ENCODE results near the gene QTRT2.
A peak's percentile ranks its signal among the peaks of the same experiment; 100 is the strongest.

Gene QTRT2

GRCh38 chr3:114092151-114093015, 35.8 kb downstream of the QTRT2 start:
- TF ChIP-seq POLR2A (IDR thresholded peaks at IDR 0.05; ENCODE audit: low read depth, low read length), result no peak
- FAIRE-seq, result no peak
- DNase-seq (ENCODE audit: insufficient read length, low spot score), result no peak

- DNase-seq (ENCODE audit: insufficient read length, low spot score) (no peak), FAIRE-seq (no peak)
- TF ChIP-seq POLR2A (IDR thresholded peaks at IDR 0.05; ENCODE audit: low read depth, low read length), result no peak
These were observed 36.5 kb downstream of the QTRT2 start for GRCh38 chr3:114093016-114093380.

- DNase-seq (ENCODE audit: insufficient read length, low spot score) (peak; percentile 63), FAIRE-seq (peak; percentile 97)
- TF ChIP-seq POLR2A (IDR thresholded peaks at IDR 0.05; ENCODE audit: low read depth, low read length), result no peak
These were observed 37.1 kb downstream of the QTRT2 start for GRCh38 chr3:114093596-114093995.

- no peak for TF ChIP-seq POLR2A (IDR thresholded peaks at IDR 0.05; ENCODE audit: low read depth, low read length)
- DNase-seq (ENCODE audit: insufficient read length, low spot score), result no peak
- no peak for FAIRE-seq
These were observed 39.3 kb downstream of the QTRT2 start for GRCh38 chr3:114095796-114096195.

GRCh38 chr3:114101101-114101500, 44.6 kb downstream of the QTRT2 start:
- DNase-seq (ENCODE audit: insufficient read length, low spot score) (no peak), FAIRE-seq (no peak)
- no peak for TF ChIP-seq POLR2A (IDR thresholded peaks at IDR 0.05; ENCODE audit: low read depth, low read length)

GRCh38 chr3:114103181-114103580, 46.6 kb downstream of the QTRT2 start:
- no peak for TF ChIP-seq POLR2A (IDR thresholded peaks at IDR 0.05; ENCODE audit: low read depth, low read length)
- no peak for DNase-seq (ENCODE audit: insufficient read length, low spot score)
- FAIRE-seq, result no peak

- FAIRE-seq (no peak), DNase-seq (ENCODE audit: insufficient read length, low spot score) (no peak)
- no peak for TF ChIP-seq POLR2A (IDR thresholded peaks at IDR 0.05; ENCODE audit: low read depth, low read length)
These were observed 47.3 kb downstream of the QTRT2 start for GRCh38 chr3:114103858-114104257.

- DNase-seq (ENCODE audit: insufficient read length, low spot score) (no peak), FAIRE-seq (no peak)
- no peak for TF ChIP-seq POLR2A (IDR thresholded peaks at IDR 0.05; ENCODE audit: low read depth, low read length)
These were observed 47.9 kb downstream of the QTRT2 start for GRCh38 chr3:114104414-114104813.

GRCh38 chr3:114108137-114108536, 51.6 kb downstream of the QTRT2 start:
- FAIRE-seq (no peak), DNase-seq (ENCODE audit: insufficient read length, low spot score) (no peak)
- TF ChIP-seq POLR2A (IDR thresholded peaks at IDR 0.05; ENCODE audit: low read depth, low read length), result no peak

GRCh38 chr3:114110439-114110838, 53.9 kb downstream of the QTRT2 start:
- DNase-seq (ENCODE audit: insufficient read length, low spot score), result no peak
- no peak for FAIRE-seq
- no peak for TF ChIP-seq POLR2A (IDR thresholded peaks at IDR 0.05; ENCODE audit: low read depth, low read length)

GRCh38 chr3:114111060-114111770, 54.7 kb downstream of the QTRT2 start:
- FAIRE-seq, result no peak
- DNase-seq (ENCODE audit: insufficient read length, low spot score), result no peak
- no peak for TF ChIP-seq POLR2A (IDR thresholded peaks at IDR 0.05; ENCODE audit: low read depth, low read length)

- no peak for TF ChIP-seq POLR2A (IDR thresholded peaks at IDR 0.05; ENCODE audit: low read depth, low read length)
- FAIRE-seq (no peak), DNase-seq (ENCODE audit: insufficient read length, low spot score) (no peak)
These were observed 56.2 kb downstream of the QTRT2 start for GRCh38 chr3:114112696-114113095.

GRCh38 chr3:114114719-114115118, 58.2 kb downstream of the QTRT2 start:
- TF ChIP-seq POLR2A (IDR thresholded peaks at IDR 0.05; ENCODE audit: low read depth, low read length), result no peak
- DNase-seq (ENCODE audit: insufficient read length, low spot score), result no peak
- no peak for FAIRE-seq

GRCh38 chr3:114115143-114115542, 58.6 kb downstream of the QTRT2 start:
- TF ChIP-seq POLR2A (IDR thresholded peaks at IDR 0.05; ENCODE audit: low read depth, low read length), result no peak
- no peak for DNase-seq (ENCODE audit: insufficient read length, low spot score)
- no peak for FAIRE-seq

GRCh38 chr3:114119776-114120175, 63.2 kb downstream of the QTRT2 start:
- FAIRE-seq (no peak), DNase-seq (ENCODE audit: insufficient read length, low spot score) (no peak)
- no peak for TF ChIP-seq POLR2A (IDR thresholded peaks at IDR 0.05; ENCODE audit: low read depth, low read length)

Data from H54 (cell line).